ENCODE measurements around the gene PTPRN2. TPM values are rescaled to one million over a fixed set of nuclear protein-coding genes. Genes with fewer than 3 reads are reported as not detected.

The PTPRN2 gene
- total and polyA plus RNA-seq, 2 of the 13 experiments (the other 11 are each of a cell fraction or from before 2014, with no cell fraction given) = 2.5 to 24.2 TPM

DNA sequence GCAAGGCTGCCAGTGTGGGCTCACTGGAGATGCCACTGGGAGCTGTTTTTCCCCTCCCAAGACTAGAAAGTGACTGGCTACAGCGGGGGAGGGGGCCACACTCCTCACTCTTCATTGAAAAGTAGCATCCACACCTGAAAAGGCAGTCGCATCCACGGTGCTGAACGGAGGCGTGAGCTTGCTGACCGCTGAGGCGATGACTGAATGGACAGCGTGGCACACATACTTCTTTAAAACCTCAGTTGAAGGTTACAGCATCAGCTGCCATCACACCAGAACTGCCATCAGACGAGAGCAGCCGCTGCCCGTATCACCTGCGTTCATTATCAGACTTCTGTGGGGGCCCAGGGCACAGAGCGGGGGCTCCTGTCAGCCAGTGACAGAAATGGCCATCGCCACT, 923.6 kb downstream of the PTPRN2 start:
- H3K9ac ChIP-seq (ENCODE audit: insufficient read depth, low read depth, low read length) = no peak overlapping the region
- H3K4me2 ChIP-seq (ENCODE audit: low read depth, low read length) = no peak overlapping the region
- ATAC-seq = no peak
- no peaks in the 10 kb centered on the region for H3K79me2 ChIP-seq (ENCODE audit: insufficient read depth, low read length)
- TF ChIP-seq NCOA1 (CRISPR knock-in tag; IDR thresholded peaks at IDR 0.05) = no peak
- no peak for TF ChIP-seq SUZ12 (IDR thresholded peaks at IDR 0.05; ENCODE audit: low read depth, low read length)
- TF ChIP-seq, protein P1, sequence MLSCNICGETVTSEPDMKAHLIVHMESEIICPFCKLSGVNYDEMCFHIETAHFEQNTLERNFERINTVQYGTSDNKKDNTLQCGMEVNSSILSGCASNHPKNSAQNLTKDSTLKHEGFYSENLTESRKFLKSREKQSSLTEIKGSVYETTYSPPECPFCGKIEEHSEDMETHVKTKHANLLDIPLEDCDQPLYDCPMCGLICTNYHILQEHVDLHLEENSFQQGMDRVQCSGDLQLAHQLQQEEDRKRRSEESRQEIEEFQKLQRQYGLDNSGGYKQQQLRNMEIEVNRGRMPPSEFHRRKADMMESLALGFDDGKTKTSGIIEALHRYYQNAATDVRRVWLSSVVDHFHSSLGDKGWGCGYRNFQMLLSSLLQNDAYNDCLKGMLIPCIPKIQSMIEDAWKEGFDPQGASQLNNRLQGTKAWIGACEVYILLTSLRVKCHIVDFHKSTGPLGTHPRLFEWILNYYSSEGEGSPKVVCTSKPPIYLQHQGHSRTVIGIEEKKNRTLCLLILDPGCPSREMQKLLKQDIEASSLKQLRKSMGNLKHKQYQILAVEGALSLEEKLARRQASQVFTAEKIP (CRISPR knock-in tag; IDR thresholded peaks at IDR 0.05; ENCODE audit: borderline replicate concordance) = no peak
- TF ChIP-seq ZNF441 (CRISPR knock-in tag; IDR thresholded peaks at IDR 0.05; ENCODE audit: borderline replicate concordance) = no peak
- TF ChIP-seq FOXO1 (CRISPR knock-in tag; IDR thresholded peaks at IDR 0.05) = no peak
- no peak for TF ChIP-seq NCOR1 (IDR thresholded peaks at IDR 0.05; ENCODE audit: borderline replicate concordance, low read length)
- no peak for TF ChIP-seq ZMAT3 (CRISPR knock-in tag; conservative IDR thresholded peaks at IDR 0.05)
- TF ChIP-seq, protein P2, sequence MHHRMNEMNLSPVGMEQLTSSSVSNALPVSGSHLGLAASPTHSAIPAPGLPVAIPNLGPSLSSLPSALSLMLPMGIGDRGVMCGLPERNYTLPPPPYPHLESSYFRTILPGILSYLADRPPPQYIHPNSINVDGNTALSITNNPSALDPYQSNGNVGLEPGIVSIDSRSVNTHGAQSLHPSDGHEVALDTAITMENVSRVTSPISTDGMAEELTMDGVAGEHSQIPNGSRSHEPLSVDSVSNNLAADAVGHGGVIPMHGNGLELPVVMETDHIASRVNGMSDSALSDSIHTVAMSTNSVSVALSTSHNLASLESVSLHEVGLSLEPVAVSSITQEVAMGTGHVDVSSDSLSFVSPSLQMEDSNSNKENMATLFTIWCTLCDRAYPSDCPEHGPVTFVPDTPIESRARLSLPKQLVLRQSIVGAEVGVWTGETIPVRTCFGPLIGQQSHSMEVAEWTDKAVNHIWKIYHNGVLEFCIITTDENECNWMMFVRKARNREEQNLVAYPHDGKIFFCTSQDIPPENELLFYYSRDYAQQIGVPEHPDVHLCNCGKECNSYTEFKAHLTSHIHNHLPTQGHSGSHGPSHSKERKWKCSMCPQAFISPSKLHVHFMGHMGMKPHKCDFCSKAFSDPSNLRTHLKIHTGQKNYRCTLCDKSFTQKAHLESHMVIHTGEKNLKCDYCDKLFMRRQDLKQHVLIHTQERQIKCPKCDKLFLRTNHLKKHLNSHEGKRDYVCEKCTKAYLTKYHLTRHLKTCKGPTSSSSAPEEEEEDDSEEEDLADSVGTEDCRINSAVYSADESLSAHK (CRISPR knock-in tag; IDR thresholded peaks at IDR 0.05; ENCODE audit: borderline replicate concordance) = no peak
- TF ChIP-seq TCF12 (IDR thresholded peaks at IDR 0.05) = no peak
- no peak for TF ChIP-seq TCF12 (CRISPR knock-in tag; IDR thresholded peaks at IDR 0.05)
- TF ChIP-seq ZBTB3 (CRISPR knock-in tag; IDR thresholded peaks at IDR 0.05; ENCODE audit: borderline replicate concordance, low read depth) = no peak
- TF ChIP-seq EHMT2 (IDR thresholded peaks at IDR 0.05; ENCODE audit: borderline replicate concordance, low read depth, low read length) = no peak
- TF ChIP-seq HNRNPUL1 (IDR thresholded peaks at IDR 0.05; ENCODE audit: low read depth, low read length) = no peak
- no peak for TF ChIP-seq SMARCC2 (IDR thresholded peaks at IDR 0.05)
- TF ChIP-seq IRF2 (CRISPR knock-in tag; IDR thresholded peaks at IDR 0.05) = no peak
- H2AFZ ChIP-seq (ENCODE audit: low read length) = no peak overlapping the region
- 65% methylated on average over 14 of the region's 14 CpGs for WGBS (ENCODE audit: low lambda C conversion rate)
- ChIA-PET CTCF (ENCODE audit: low intra/inter-chr PET ratio, low total read pairs) (no interaction called here), POLR2A (no interaction called here)
- H3K27me3 ChIP-seq (ENCODE audit: control insufficient read depth in 1 of 2, insufficient read depth in 2 of 2, low read length in 2 of 2) = peaks cover 0 to 35% of the 10 kb centered on the region in 2 experiments; a peak in 4 of 5 replicates
- no peaks in the 10 kb centered on the region for H3K36me3 ChIP-seq (replicated peaks in 1 of 2; ENCODE audit: control insufficient read depth in 1 of 2, insufficient read depth in 2 of 2, low read length in 2 of 2)
- H3K4me3 ChIP-seq (replicated peaks in 1 of 3; ENCODE audit: insufficient read depth in 1 of 3, low read depth in 2 of 3, low read length in 3 of 3) = no peak overlapping the region
- no peak for DNase-seq (ENCODE audit: low spot score)
- no peaks in the 10 kb centered on the region for H3K9me3 ChIP-seq (ENCODE audit: low read length)
- in situ Hi-C loops (cut with HindIII; ENCODE audit: extremely low pct_ligation_motif_present, low pct_unique_long_range_greater_than_20kb) = no loop called here
- H4K20me1 ChIP-seq (ENCODE audit: insufficient read depth, low read length) = peaks cover 14% of the 10 kb centered on the region; the same call in 1 of the 2 replicates
- no TSS peak for BruUV-seq (replicated peaks)
- H3K27ac ChIP-seq (ENCODE audit: extremely low read length, insufficient read depth, low read length) = no peak overlapping the region
- FAIRE-seq = no peak
- no peaks in the 10 kb centered on the region for H3K4me1 ChIP-seq (ENCODE audit: insufficient read depth, low read length)
- intact Hi-C loops (cut with micrococcal nuclease; ENCODE audit: unreplicated experiment) = no loop called here
